Measurements from ENCODE around the gene DLX6. TPM values are rescaled to one million over a fixed set of nuclear protein-coding genes. Genes with fewer than 3 reads are reported as not detected.

The DLX6 gene
- total RNA-seq, 2 donors from 2014 or later: 4.1 TPM; not detected in 1

- Histone ChIP-seq H3K4me3 (no peak overlapping the region), H3K27ac (no peak overlapping the region), H3K9me3 (no peaks in the 10 kb centered on the region), H3K36me3 (no peaks in the 10 kb centered on the region), H3K4me1 (replicated peaks) (no peaks in the 10 kb centered on the region), H3K27me3 (replicated peaks; ENCODE audit: insufficient read depth) (peaks cover 3% of the 10 kb centered on the region)
- TF ChIP-seq POLR2A (IDR thresholded peaks at IDR 0.05) (no peak), POLR2AphosphoS5 (IDR thresholded peaks at IDR 0.05) (no peak), CTCF (IDR thresholded peaks at IDR 0.05) (no peak)
- no peak for DNase-seq (ENCODE audit: low spot score)
- 94% methylated on average over 1 of the region's 1 CpG for WGBS
- intact Hi-C loops (cut with DNase I): no loop called here
Observed at GRCh38 chr7:96982586-96982985, 22.8 kb upstream of the DLX6 start.

GRCh38 chr7:96985992-96986391, 19.4 kb upstream of the DLX6 start:
- H3K36me3 ChIP-seq: no peaks in the 10 kb centered on the region
- WGBS: 62% methylated on average over 1 of the region's 1 CpG
- peaks cover 3% of the 10 kb centered on the region for H3K27me3 ChIP-seq (replicated peaks; ENCODE audit: insufficient read depth)
- H3K9me3 ChIP-seq: no peaks in the 10 kb centered on the region
- H3K4me3 ChIP-seq: no peak overlapping the region
- no peak for TF ChIP-seq POLR2AphosphoS5 (IDR thresholded peaks at IDR 0.05)
- TF ChIP-seq CTCF (IDR thresholded peaks at IDR 0.05): no peak
- TF ChIP-seq POLR2A (IDR thresholded peaks at IDR 0.05): no peak
- no peak for DNase-seq (ENCODE audit: low spot score)
- no peak overlapping the region for H3K27ac ChIP-seq
- intact Hi-C loops (cut with DNase I): no loop called here
- H3K4me1 ChIP-seq (replicated peaks): no peaks in the 10 kb centered on the region

GRCh38 chr7:96986901-96987300, 18.5 kb upstream of the DLX6 start:
- Histone ChIP-seq H3K9me3 (no peaks in the 10 kb centered on the region), H3K27ac (no peak overlapping the region), H3K4me3 (no peak overlapping the region), H3K4me1 (replicated peaks) (no peaks in the 10 kb centered on the region), H3K27me3 (replicated peaks; ENCODE audit: insufficient read depth) (peaks cover 3% of the 10 kb centered on the region), H3K36me3 (no peaks in the 10 kb centered on the region)
- DNase-seq (ENCODE audit: low spot score): no peak
- TF ChIP-seq POLR2A (IDR thresholded peaks at IDR 0.05): no peak
- TF ChIP-seq POLR2AphosphoS5 (IDR thresholded peaks at IDR 0.05): no peak
- TF ChIP-seq CTCF (IDR thresholded peaks at IDR 0.05): no peak
- WGBS: 84% methylated on average over 1 of the region's 1 CpG
- intact Hi-C loops (cut with DNase I): no loop called here

GRCh38 chr7:96987719-96988118, 17.6 kb upstream of the DLX6 start:
- TF ChIP-seq POLR2A (IDR thresholded peaks at IDR 0.05) (no peak), CTCF (IDR thresholded peaks at IDR 0.05) (no peak), POLR2AphosphoS5 (IDR thresholded peaks at IDR 0.05) (no peak)
- H3K36me3 ChIP-seq: no peaks in the 10 kb centered on the region
- no peak for DNase-seq (ENCODE audit: low spot score)
- intact Hi-C loops (cut with DNase I): no loop called here
- H3K4me1 ChIP-seq (replicated peaks): no peaks in the 10 kb centered on the region
- peaks cover 11% of the 10 kb centered on the region for H3K27me3 ChIP-seq (replicated peaks; ENCODE audit: insufficient read depth)
- H3K27ac ChIP-seq: no peak overlapping the region
- H3K4me3 ChIP-seq: no peak overlapping the region
- H3K9me3 ChIP-seq: no peaks in the 10 kb centered on the region

- no peak overlapping the region for H3K4me3 ChIP-seq
- H3K27ac ChIP-seq: no peak overlapping the region
- TF ChIP-seq CTCF (IDR thresholded peaks at IDR 0.05) (no peak), POLR2AphosphoS5 (IDR thresholded peaks at IDR 0.05) (no peak), POLR2A (IDR thresholded peaks at IDR 0.05) (no peak)
- intact Hi-C loops (cut with DNase I): no loop called here
- no peaks in the 10 kb centered on the region for H3K9me3 ChIP-seq
- WGBS: 50% methylated on average over 22 of the region's 22 CpGs
- H3K27me3 ChIP-seq (replicated peaks; ENCODE audit: insufficient read depth): peaks cover 18% of the 10 kb centered on the region
- H3K36me3 ChIP-seq: no peaks in the 10 kb centered on the region
- no peaks in the 10 kb centered on the region for H3K4me1 ChIP-seq (replicated peaks)
- no peak for DNase-seq (ENCODE audit: low spot score)
Observed at GRCh38 chr7:96989241-96989858, 16.0 kb upstream of the DLX6 start.
